Endothelial cell of umbilical vein (primary cell): ENCODE results near the gene CDR2. TPM values are rescaled to one million over a fixed set of nuclear protein-coding genes. Genes with fewer than 3 reads are reported as not detected.

Experiments
- BruUV-seq: library from RNA; stranded (reverse); fragments of 400-500 nt; replicated peaks from 2 replicates; lab custom pipeline; 2021; lab: Mats Ljungman, UMichigan
- CTCF ChIA-PET: fragments of 300-600, 350-600 bp; sonication (Branson Sonifier 250); formaldehyde crosslinking; loops from one replicate; lab custom pipeline; 2021; ENCODE audit warnings: antibody characterized with exemption, inconsistent platforms; lab: Charles Lee
- POLR2A ChIA-PET: fragments of 300-600, 350-600 bp; sonication (Branson Sonifier 250); formaldehyde crosslinking; loops from one replicate; lab custom pipeline; 2021; ENCODE audit warnings: antibody characterized with exemption, inconsistent platforms; lab: Charles Lee
- DNase-seq: peaks from one replicate; pipeline ENCODE4 v3.0.0-alpha.2; 2011; ENCODE audit warnings: low read depth, low spot score
- FAIRE-seq: peaks from 2 replicates; lab custom pipeline; 2011; peaks lifted over from hg19 to GRCh38; lab: Jason Lieb, UNC
- H2AFZ ChIP-seq: 2 replicates; pipeline ENCODE4 v1.6.0; 2012; ENCODE audit warnings: low read depth, low read length, control low read depth, inconsistent platforms
- H3K27ac ChIP-seq: 2 replicates; pipeline ENCODE4 v1.5.1; 2011; ENCODE audit warnings: low read depth, mild to moderate bottlenecking, control low read depth, low read length, moderate library complexity; ENCODE audit not compliant: insufficient read depth
- H3K27me3 ChIP-seq, 2 experiments: 2 replicates each; pipeline versions ENCODE4 v1.6.0 to v1.6.1; 2011; ENCODE audit warnings: low read length in 2 of 2, mixed read lengths in 1 of 2; ENCODE audit not compliant: control insufficient read depth in 2 of 2, insufficient read depth in 2 of 2
- H3K36me3 ChIP-seq, 2 experiments: 2 replicates in 1 of 2; 3 replicates in 1 of 2; pipeline ENCODE4 v1.5.1; 2011; ENCODE audit warnings: low read length in 2 of 2, mild to moderate bottlenecking in 1 of 2, moderate library complexity in 1 of 2; ENCODE audit not compliant: control insufficient read depth in 2 of 2, insufficient read depth in 2 of 2; ENCODE audit errors: extremely low read depth in 1 of 2
- H3K4me1 ChIP-seq: 3 replicates; pipeline ENCODE4 v1.5.1; 2011; ENCODE audit warnings: mild to moderate bottlenecking, low read length; ENCODE audit not compliant: control insufficient read depth, insufficient read depth; ENCODE audit errors: extremely low read depth
- H3K4me2 ChIP-seq: 2 replicates; pipeline ENCODE4 v1.6.1; 2011; ENCODE audit warnings: low read length, control low read depth, mixed read lengths; ENCODE audit not compliant: insufficient read depth
- H3K4me3 ChIP-seq, 3 experiments: fragments of 200-600 bp in 1 of 3; sonication (generic), shearing (Covaris generic) in 1 of 3; replicated peaks in 1 of 3; 2 replicates each; pipeline ENCODE4 v1.5.1; 2011 to 2016; ENCODE audit warnings: control low read depth in 3 of 3, low read length in 3 of 3, mild to moderate bottlenecking in 2 of 3, inconsistent platforms in 1 of 3, low read depth in 1 of 3, moderate library complexity in 1 of 3; ENCODE audit not compliant: insufficient read depth in 1 of 3
- H3K79me2 ChIP-seq: 2 replicates; pipeline ENCODE4 v1.6.0; 2012; ENCODE audit warnings: low read length, inconsistent platforms; ENCODE audit not compliant: control insufficient read depth, insufficient read depth
- H3K9ac ChIP-seq: replicated peaks from 2 replicates; pipeline ENCODE3; 2011; ENCODE audit warnings: low read length, control low read depth; ENCODE audit not compliant: insufficient read depth; ENCODE audit errors: extremely low read depth
- H3K9me1 ChIP-seq: replicated peaks from 3 replicates; pipeline ENCODE4 v1.6.0; 2011; ENCODE audit warnings: mild to moderate bottlenecking, low read length; ENCODE audit not compliant: control insufficient read depth, insufficient read depth; ENCODE audit errors: extremely low read depth
- H3K9me3 ChIP-seq: replicated peaks from 2 replicates; pipeline ENCODE4 v1.5.1; 2012; ENCODE audit warnings: low read length, inconsistent platforms; ENCODE audit not compliant: control insufficient read depth, insufficient read depth
- H4K20me1 ChIP-seq: replicated peaks from 2 replicates; pipeline ENCODE3; 2011; ENCODE audit warnings: mild to moderate bottlenecking, low read length; ENCODE audit not compliant: control insufficient read depth, insufficient read depth; ENCODE audit errors: extremely low read depth
- EZH2 ChIP-seq: IDR thresholded peaks from 2 replicates; pipeline ENCODE4 v1.6.1; 2012; ENCODE audit warnings: borderline replicate concordance, low read depth, mild to moderate bottlenecking, moderate library complexity, low read length, inconsistent platforms; ENCODE audit not compliant: severe bottlenecking
- FOS ChIP-seq: IDR thresholded peaks from 2 replicates; pipeline ENCODE4 v1.6.1; 2011; ENCODE audit warnings: mild to moderate bottlenecking, low read length, moderate library complexity, borderline replicate concordance; ENCODE audit not compliant: insufficient read depth
- GATA2 ChIP-seq: IDR thresholded peaks from 2 replicates; pipeline ENCODE4 v1.7.0; 2011; ENCODE audit warnings: low read depth, mild to moderate bottlenecking, moderate library complexity, mixed read lengths, low read length; ENCODE audit not compliant: insufficient read length, insufficient read depth
- JUN ChIP-seq: IDR thresholded peaks from 2 replicates; pipeline ENCODE4 v1.6.1; 2011; ENCODE audit warnings: borderline replicate concordance, low read depth; ENCODE audit not compliant: insufficient read length, insufficient read depth
- MYC ChIP-seq: IDR thresholded peaks from one replicate; pipeline ENCODE4 v1.6.1; 2011; ENCODE audit warnings: mild to moderate bottlenecking, low read depth, low read length
- POLR2A ChIP-seq: IDR thresholded peaks from 2 replicates; pipeline ENCODE4 v1.6.1; 2012; ENCODE audit warnings: low read depth, mild to moderate bottlenecking, control low read depth, low read length
- POLR2AphosphoS5 ChIP-seq: IDR thresholded peaks from 2 replicates; pipeline ENCODE4 v1.6.1; 2012; ENCODE audit warnings: low read depth, mild to moderate bottlenecking, control low read depth, low read length, moderate library complexity; ENCODE audit not compliant: insufficient read depth
- dilution Hi-C: fragments of 300-500 bp; cut with MboI; formaldehyde crosslinking; loops from one replicate; pipeline ENCODE4 v1.15.0; 2019; ENCODE audit warnings: low sequenced_read_pairs; ENCODE audit not compliant: extremely low pct_ligation_motif_present
- intact Hi-C: fragments of 100-400 bp; cut with micrococcal nuclease; formaldehyde crosslinking; loops from one replicate; pipeline ENCODE4 v1.10.0; 2022
- polyA plus RNA-seq, 4 experiments: library from polyadenylated mRNA; depleted of rRNA in 3 of 4; stranded (reverse) in 3 of 4; unstranded in 1 of 4; fragments of >200 nt; gene quantifications; 2 replicates each; pipeline versions ENCODE4 v1.2.1 to v1.2.3, GENCODE V29; 2011 to 2012; ENCODE audit warnings: missing spikeins in 1 of 4
- total RNA-seq: library from RNA; stranded (reverse); gene quantifications from 2 replicates; pipeline ENCODE4 v1.2.3, GENCODE V29; 2021
- TF ChIP-seq, protein P1 (sequence below): IDR thresholded peaks from 2 replicates; pipeline ENCODE4 v1.6.1; 2011; ENCODE audit not compliant: insufficient read depth, insufficient read length
- TF ChIP-seq, protein P2 (sequence below), 2 donors: IDR thresholded peaks; 1 replicate in 1 of 2; 2 replicates in 1 of 2; pipeline ENCODE4 v1.5.1; 2011; ENCODE audit warnings: low read length in 2 of 2, mild to moderate bottlenecking in 2 of 2, moderate library complexity in 2 of 2, control low read depth in 1 of 2, inconsistent platforms in 1 of 2, low read depth in 1 of 2; ENCODE audit not compliant: insufficient read depth in 1 of 2; ENCODE audit errors: extremely low read depth in 1 of 2

CDR2 gene
- total and polyA plus RNA-seq, 2 donors (not counting 3 experiments of a cell fraction or from before 2014, with no cell fraction given), result 35.3 to 61.9 TPM

- BruUV-seq, result no TSS peak
- no peaks in the 10 kb centered on the region for H3K9me3 ChIP-seq
- H3K9ac ChIP-seq, result no peak overlapping the region
- H3K4me2 ChIP-seq, result no peak overlapping the region
- H3K79me2 ChIP-seq, result peaks cover 5% of the 10 kb centered on the region
- DNase-seq (no peak), FAIRE-seq (no peak)
- ChIA-PET CTCF (no interaction called here), POLR2A (no interaction called here)
- no peak overlapping the region for H3K4me3 ChIP-seq
- no peaks in the 10 kb centered on the region for H4K20me1 ChIP-seq
- no peaks in the 10 kb centered on the region for H3K9me1 ChIP-seq
- peaks cover 6 to 11% of the 10 kb centered on the region in 2 experiments for H3K36me3 ChIP-seq
- H3K27ac ChIP-seq, result no peak overlapping the region
- intact Hi-C loops (no loop called here), dilution Hi-C loops (no loop called here)
- no peaks in the 10 kb centered on the region for H3K27me3 ChIP-seq
- no peak overlapping the region for H2AFZ ChIP-seq
- no peaks in the 10 kb centered on the region for H3K4me1 ChIP-seq
- TF ChIP-seq, protein P1, sequence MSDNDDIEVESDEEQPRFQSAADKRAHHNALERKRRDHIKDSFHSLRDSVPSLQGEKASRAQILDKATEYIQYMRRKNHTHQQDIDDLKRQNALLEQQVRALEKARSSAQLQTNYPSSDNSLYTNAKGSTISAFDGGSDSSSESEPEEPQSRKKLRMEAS, result no peak
- TF ChIP-seq POLR2AphosphoS5 (no peak), EZH2 (no peak), MYC (no peak), GATA2 (no peak), POLR2A (no peak)
These were observed 32.3 kb downstream of the CDR2 start for GRCh38 chr16:22342082-22342481.

DNA sequence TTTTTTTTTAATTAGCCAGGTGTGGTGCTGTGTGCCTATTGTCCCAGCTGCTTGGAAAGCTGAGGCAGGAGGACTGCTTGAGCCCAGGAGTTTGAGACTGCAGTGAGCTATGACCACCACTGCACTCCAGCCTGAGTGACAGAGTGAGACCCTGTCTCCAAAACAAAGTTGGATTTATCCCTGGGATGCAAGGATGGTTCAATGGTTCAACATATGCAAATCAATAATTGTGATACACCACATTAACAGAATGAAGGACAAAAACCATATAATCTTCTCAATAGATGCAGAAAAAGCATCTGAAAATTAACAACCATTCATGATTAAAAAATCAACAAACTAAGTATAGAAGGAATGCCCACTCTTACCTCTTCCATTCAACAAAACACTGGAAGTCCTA, 33.5 kb downstream of the CDR2 start:
- ChIA-PET CTCF (no interaction called here), POLR2A (no interaction called here)
- Histone ChIP-seq H4K20me1 (no peaks in the 10 kb centered on the region), H3K4me1 (no peaks in the 10 kb centered on the region), H3K9me3 (no peaks in the 10 kb centered on the region), H3K4me3 (no peak overlapping the region), H3K36me3 (peaks cover 6% of the 10 kb centered on the region in 2 experiments), H3K27me3 (no peaks in the 10 kb centered on the region), H3K9me1 (no peaks in the 10 kb centered on the region), H3K27ac (no peak overlapping the region), H3K4me2 (no peak overlapping the region), H2AFZ (no peak overlapping the region), H3K9ac (no peak overlapping the region), H3K79me2 (peaks cover 6% of the 10 kb centered on the region)
- no peak for TF ChIP-seq GATA2
- TF ChIP-seq, protein P2, sequence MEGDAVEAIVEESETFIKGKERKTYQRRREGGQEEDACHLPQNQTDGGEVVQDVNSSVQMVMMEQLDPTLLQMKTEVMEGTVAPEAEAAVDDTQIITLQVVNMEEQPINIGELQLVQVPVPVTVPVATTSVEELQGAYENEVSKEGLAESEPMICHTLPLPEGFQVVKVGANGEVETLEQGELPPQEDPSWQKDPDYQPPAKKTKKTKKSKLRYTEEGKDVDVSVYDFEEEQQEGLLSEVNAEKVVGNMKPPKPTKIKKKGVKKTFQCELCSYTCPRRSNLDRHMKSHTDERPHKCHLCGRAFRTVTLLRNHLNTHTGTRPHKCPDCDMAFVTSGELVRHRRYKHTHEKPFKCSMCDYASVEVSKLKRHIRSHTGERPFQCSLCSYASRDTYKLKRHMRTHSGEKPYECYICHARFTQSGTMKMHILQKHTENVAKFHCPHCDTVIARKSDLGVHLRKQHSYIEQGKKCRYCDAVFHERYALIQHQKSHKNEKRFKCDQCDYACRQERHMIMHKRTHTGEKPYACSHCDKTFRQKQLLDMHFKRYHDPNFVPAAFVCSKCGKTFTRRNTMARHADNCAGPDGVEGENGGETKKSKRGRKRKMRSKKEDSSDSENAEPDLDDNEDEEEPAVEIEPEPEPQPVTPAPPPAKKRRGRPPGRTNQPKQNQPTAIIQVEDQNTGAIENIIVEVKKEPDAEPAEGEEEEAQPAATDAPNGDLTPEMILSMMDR (IDR thresholded peaks at IDR 0.05; ENCODE audit: extremely low read depth in 1 of 2, insufficient read depth in 1 of 2, low read depth in 1 of 2, low read length in 2 of 2), result no peak
- no peak for TF ChIP-seq JUN
- no peak for TF ChIP-seq MYC
- no peak for TF ChIP-seq FOS
- TF ChIP-seq, protein P1, result no peak
- no peak for TF ChIP-seq POLR2AphosphoS5
- no peak for TF ChIP-seq EZH2
- no peak for TF ChIP-seq POLR2A
- DNase-seq (no peak), FAIRE-seq (no peak)
- intact Hi-C loops, result no loop called here
- dilution Hi-C loops, result no loop called here
- BruUV-seq, result no TSS peak
